AG09309 (cell line): ENCODE results near the gene TRIM47.

Experiments used
- DNase-seq: peaks from one replicate; pipeline ENCODE4 v3.0.0-alpha.2; 2010; ENCODE audit warnings: low read depth
- H3K4me3 ChIP-seq: 2 replicates; pipeline ENCODE4 v1.5.1; 2011; ENCODE audit warnings: mild to moderate bottlenecking, low read depth, low read length, moderate library complexity; ENCODE audit not compliant: control insufficient read depth
- TF ChIP-seq, protein P1 (sequence below): IDR thresholded peaks from 2 replicates; pipeline ENCODE4 v1.5.1; 2011; ENCODE audit warnings: mild to moderate bottlenecking, low read depth, low read length, inconsistent platforms; ENCODE audit not compliant: insufficient read depth, control insufficient read depth; ENCODE audit errors: missing control alignments

TRIM47 gene

DNA sequence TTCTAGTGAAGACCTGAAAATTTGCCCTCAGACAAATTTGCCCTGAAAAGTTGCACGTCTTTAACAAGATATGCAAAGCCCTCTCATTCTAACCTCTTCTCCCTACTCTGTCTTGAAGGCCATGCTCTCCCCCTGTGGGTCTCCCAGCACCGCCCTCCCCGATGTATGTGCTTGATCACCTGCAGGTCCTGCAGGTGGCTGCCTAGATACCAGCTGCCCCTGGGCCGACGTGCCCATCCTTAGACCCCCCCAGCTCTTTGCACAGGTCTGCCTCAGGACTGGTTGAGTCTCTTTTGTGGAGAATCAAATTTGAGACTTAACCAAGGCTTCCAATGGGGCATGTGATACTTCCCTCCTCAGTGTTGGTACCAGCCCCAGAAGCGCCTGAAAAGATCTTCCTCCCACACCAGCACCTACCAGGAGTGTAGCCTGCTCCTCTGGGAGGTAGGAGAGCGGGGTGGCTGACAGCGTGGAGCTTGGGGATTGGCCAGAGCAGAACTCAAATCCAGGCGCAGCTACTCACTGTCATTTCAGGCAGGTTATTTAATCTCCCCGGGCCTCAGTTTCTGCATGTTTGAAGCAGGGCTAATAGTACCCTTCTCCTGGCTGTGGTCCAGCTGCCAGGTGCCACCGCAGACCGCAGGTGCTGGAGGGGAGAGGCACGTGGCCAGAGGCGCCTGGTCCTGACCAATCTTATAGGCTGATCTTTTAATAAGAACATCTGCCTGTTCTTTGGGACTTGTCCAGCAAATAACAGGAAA, 30.9 kb upstream of the TRIM47 start:
- TF ChIP-seq, protein P1, sequence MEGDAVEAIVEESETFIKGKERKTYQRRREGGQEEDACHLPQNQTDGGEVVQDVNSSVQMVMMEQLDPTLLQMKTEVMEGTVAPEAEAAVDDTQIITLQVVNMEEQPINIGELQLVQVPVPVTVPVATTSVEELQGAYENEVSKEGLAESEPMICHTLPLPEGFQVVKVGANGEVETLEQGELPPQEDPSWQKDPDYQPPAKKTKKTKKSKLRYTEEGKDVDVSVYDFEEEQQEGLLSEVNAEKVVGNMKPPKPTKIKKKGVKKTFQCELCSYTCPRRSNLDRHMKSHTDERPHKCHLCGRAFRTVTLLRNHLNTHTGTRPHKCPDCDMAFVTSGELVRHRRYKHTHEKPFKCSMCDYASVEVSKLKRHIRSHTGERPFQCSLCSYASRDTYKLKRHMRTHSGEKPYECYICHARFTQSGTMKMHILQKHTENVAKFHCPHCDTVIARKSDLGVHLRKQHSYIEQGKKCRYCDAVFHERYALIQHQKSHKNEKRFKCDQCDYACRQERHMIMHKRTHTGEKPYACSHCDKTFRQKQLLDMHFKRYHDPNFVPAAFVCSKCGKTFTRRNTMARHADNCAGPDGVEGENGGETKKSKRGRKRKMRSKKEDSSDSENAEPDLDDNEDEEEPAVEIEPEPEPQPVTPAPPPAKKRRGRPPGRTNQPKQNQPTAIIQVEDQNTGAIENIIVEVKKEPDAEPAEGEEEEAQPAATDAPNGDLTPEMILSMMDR, result no peak
- no peak for DNase-seq
- no peak overlapping the region for H3K4me3 ChIP-seq

DNA sequence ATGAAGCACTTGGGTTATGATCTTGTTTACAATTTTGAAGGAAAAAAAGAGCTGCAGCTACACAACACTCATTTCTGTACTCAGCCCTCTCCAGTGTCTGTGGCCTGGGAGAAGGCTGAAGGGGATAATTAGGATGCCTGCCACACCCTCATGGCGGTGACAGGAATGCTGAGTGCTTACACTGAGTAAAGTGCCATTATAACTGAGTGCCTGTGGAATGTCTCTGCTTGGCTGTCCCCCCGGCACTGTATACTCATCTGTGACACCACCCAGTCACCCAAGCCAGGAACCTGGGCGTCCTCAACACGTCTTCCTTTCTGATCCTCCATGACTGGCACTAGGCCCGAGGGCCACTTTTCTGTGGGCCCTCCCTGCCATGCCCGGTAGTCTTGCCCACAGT, 29.8 kb upstream of the TRIM47 start:
- DNase-seq, result no peak
- TF ChIP-seq, protein P1, result no peak
- H3K4me3 ChIP-seq, result no peak overlapping the region

DNA sequence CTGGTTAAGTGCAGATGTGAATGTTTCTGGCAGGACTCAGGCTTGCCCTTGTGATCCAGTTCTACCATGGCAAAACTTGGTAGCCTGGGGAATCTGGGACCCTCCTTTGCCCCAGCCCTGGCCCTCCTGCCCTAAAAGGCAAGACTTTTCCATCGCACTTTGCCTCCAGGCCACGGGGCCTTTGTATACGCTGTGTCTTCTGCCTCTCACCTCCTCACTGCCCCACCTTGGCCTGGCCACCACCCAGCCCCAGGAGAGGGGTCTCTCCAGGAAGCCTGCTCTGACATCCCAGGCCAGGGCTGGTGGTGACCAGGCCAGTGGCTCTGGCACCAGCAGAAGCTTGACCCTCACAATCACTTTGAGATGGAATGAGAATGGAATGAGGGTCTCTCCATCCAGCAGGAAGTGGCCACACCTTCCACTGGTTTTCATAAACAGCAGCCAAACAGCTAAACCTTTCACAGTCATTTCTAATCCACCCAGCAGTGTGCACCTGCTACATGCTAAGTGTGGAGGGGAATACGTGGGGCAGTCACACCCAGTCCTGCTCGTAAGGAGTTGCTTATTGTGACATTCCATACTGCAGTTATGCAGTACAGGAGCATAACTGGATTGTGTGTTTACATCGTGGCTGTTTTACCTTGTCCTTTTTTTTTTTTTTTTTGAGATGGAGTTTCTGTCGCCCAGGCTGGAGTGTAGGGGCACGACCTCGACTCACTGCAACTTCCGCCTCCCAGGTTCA, 27.9 kb upstream of the TRIM47 start:
- TF ChIP-seq, protein P1, result no peak
- no peak for DNase-seq
- H3K4me3 ChIP-seq, result no peak overlapping the region

DNA sequence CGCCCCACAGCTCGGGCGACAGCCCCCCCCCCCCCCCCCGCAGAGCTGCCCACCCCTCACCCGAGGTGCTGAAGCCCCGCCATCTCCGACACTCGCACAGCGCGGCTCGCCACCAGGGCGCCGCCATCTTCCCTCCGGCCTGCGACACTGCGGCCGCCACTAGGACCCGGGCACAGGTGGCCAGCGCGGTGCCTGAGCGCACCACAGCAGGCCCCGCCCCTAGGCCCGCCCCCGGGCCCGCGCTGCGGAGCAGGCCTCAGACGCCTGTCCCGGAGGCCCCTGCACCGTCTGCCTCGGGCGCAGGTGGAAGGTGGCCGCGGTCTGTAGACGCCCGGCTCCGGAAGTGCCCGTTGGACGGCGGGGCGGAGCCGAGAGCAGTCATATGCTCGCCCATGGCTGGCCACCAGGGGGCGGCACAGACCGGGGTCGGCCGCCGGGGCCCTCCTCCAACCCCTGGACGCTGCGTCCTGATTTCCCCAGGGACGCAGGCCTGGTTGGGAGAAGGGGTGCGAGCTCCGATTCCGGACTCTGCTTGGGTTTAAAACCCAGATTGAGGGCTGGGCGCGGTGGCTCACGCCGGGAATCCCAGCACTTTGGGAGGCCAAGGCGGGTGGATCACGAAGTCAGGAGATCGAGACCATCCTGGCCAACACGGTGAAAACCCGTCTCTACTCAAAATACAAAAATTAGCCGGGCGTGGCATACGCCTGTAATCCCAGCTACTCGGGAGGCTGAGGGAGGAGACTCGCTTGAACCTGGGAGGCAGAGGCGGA, 26.6 kb upstream of the TRIM47 start, which contains the start of gene MRPL38:
MRPL38 (minus strand) TSS at position 136 of the 773 bp plus-strand sequence; CDS start at position 127, 9 bp downstream.
- TF ChIP-seq, protein P1, result peak; percentile 91
- peak; percentile 59 for DNase-seq
- peak within 1 kb of the TSS; percentile 90 for H3K4me3 ChIP-seq

DNA sequence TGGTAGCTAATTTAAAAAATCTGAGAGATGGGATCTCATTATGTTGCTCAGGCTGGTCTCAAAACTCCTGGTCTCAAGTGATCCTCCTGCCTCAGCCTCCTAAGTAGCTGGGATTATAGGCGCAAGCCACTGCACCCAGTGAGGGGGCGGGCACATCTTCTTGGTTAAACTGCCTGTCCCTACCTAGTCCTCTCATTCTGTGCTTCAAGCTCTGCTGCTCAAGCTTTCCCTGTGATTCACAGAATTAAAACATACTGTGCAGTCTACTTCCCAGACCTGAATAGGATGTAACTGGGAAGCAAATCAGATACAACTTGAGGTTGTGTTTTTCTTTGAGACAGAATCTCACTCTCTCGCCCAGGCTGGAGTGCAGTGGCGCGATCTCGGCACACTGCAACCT, 24.0 kb upstream of the TRIM47 start:
- H3K4me3 ChIP-seq, result no peak overlapping the region
- no peak for DNase-seq
- TF ChIP-seq, protein P1, result no peak

DNA sequence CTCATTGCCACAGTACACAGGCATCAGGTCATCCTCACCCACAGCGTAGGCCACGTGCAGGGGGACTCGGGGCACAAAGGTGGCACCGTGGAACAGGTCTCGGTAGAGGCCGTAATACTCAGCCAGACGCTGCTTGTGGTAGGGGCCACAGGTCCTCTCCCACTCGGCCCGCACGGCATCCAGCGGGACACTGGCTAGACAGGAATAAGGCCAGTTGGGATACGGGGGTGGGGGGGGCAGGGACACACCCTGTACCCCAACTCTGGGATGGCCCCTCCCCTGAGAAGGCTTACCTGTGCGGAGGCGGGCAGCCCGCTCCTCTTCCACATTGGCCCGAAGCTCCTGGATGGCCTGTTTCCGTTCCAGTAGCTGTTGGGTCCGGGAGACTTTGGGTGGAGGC, 23.3 kb upstream of the TRIM47 start:
- H3K4me3 ChIP-seq, result no peak overlapping the region
- TF ChIP-seq, protein P1, result no peak
- no peak for DNase-seq
